Activated gamma-delta T cell (primary cell): ENCODE data around the gene TAF13.
"Not testable (repeated sequence)": the region's sequence is repeated elsewhere in the genome, so short reads cannot be mapped to it uniquely, and the experiment has no call there.

Experiments used
- DNase-seq: peaks from one replicate; lab custom pipeline; 2025; lab: John Stamatoyannopoulos, UW

TAF13 gene

DNA sequence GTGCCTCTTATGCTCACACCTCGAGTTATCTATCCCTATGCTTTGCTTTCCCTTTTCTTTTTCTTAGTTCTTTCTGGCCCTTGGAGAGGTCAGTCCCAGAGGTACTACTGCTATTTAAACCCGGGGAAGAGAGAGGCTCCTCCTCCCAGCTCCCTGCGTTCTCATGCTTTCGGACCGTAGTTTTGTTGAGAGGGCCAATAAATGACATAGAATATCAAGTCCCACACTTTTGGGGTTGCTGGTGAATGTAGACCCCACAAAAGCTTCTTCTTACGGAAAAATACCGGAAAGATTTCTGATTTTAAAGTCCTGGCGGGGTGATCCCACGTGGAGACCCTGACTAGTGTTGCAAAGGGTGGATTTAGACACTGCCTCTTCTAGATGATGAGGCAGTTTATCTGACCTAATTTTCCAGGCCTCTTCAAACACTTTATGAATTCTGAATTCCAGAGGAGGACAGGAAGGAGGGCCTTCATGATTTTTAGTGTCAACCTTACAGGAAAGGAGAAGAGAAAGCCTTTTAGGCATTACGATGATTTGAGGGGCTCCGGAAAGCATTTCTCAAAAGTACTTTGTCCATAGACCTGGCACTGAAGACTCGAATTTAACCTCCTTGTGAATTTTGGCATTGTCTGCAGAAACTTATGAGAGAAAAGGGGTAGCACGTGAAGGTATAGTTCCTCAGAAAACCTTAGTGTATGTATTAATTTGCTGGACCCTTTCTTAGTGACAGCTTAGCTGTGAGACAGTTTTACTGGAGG is 15.5 kb upstream of the TAF13 start:
- DNase-seq, result no peak

DNA sequence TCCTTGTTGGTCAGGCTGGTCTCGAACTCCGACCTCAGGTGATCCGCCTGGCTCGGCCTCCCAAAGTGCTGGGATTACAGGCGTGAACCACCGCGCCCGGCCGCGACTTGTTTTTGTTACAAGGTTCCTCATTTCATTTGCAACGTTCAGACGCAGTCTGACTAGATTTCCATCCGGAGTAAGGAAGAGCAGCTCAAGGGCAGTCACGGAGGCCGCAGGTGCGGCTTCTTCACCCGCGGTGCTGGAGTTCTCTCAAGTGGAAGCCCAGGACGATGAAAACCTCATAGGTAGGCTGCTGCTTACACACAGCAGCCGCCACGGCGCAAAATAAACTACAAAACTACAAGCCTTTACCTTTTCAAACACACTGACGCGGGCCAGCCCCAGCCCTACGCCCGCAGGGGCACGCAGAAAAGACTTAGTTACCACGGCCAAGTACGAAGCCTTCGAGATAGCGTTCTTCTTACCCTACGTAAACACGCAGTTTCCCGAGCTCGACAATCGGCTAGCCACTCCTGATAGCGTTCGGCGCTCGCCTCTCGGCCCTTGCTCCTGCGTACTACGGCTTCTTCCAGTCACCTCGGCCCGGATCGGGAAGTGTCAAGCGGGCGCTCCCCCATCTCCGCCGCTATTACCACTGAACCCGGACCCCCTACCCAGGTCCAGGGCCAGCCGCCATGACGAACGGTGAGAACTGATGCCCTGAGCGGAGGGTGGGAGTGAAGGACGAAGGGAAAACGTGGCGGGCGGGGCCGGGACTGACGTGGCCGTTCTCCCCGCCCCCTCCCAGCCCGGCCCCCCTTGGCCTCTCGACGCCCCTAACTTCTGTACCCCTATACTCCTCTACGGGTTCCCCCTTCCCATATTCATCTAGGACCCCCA is 14.6 kb upstream of the TAF13 start, which contains the start of gene TMEM167B:
TMEM167B (plus strand) TSS at position 569 of the 882 bp plus-strand sequence; CDS start at position 678, 109 bp downstream.
- peak; percentile 59 for DNase-seq

DNA sequence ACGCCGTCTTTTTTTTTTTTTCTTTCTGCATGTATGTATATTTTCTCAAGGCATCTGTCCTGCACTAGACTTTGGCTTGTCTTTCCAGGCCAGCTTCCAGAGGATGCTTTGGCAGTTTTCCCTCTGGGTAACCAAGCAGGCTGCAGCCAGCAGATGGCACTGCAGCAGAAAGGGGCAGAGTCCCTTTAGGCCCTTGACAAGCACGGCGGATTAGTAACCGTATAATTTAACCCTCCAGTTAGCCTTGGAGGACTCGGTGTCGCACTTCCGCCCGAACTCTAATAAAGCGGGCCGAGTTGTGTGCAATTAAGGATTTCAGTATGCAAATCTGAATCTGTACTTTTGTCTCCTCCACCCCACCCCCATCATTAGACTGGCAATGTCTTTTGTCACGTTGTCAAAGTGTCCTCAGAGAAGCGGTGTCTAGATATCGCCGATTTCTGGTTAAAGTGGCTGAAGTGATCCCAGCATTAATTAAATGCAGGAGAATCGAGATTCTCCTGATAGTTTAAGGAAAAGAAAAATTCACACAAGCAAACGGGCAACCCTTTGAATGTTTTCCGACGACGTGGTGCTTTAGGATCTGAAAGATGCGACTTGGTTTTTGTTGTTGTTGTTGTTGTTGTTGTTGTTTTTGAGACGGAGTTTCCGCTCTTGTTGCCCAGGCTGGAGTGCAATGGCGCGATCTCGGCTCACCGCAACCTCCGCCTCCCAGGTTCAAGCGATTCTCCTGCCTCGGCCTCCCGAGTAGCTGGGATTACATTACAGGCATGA is 13.6 kb upstream of the TAF13 start:
- no peak for DNase-seq

DNA sequence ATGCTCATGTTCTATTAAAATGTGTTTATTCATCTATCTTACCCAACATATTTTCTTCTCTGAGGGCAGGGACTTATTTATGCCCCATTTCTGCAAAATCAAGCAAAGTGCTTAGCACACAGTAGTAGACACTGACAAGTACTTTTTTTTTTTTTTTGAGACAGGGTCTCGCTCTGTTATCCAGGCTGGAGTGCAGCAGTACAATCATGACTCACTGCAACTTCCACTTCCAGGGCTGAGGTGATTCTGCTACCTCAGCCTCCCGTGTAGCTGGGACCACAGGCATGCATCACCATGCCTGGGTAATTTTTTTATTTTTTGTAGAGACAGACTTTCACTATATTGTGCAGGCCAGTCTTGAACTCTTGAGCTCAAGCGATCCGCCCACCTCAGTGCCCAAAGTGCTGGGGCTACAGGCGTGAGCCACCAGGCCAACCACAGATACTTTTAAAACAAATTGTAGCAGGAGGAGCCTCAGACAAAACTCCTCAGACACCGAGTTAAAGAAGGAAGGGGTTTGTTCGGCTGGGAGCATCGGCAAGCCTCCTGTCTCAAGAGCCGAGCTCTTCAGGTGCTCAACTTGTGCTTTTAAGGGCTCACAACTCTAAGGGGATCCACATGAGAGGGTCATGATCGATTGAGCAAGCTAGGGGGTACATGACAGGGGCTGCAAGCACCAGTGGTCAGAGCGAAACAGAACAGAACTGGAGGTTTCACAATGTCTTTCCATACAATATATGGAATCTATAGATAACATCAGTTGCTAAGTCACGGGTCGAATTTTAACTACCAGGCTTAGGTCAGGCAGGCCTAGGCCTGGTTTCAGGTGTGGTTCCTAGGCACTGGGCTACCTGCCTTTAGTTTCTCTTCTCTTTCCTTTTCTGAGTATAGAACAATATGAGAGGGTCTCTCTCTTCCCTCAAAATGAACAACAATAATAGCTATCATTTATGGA is 9.0 kb upstream of the TAF13 start:
- no peak for DNase-seq

DNA sequence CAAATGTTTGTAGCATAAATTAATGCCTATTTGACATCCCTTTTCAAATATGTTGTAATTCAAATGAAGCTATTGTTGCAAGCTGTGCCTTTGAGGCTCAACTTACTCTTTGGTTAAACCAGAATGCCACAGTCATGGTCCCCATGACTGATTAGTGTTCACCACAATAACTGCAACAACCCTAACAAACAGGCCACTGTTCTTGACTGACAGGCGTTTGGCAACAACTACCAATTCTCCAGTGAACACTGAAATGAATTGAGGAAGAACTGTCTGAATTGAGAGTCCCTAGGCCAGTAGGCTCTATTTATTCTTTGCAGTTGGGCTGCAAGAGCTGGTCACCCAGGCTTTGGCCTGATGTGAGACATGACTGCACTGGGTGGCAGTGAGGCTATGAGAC is 8.1 kb upstream of the TAF13 start:
- no peak for DNase-seq

DNA sequence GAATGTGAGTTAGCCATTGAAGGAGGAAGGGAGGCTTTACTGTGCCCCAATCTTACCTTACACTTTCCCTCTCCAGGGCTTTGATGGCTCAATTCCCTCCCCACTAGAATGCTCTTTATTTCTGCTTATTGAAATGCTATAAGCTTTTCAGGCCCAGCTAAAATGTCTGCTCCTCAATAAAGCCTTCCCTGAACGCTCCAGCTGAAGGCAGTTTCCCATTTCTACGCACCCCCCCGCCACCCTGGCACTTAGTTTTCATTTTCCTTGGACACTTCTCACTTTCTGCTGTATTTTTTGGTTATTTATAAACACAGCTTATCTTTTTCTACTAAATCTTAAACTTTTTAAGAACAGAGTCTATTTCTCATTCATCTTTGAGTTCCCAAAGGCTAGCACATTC is 7.7 kb upstream of the TAF13 start:
- DNase-seq, result no peak

DNA sequence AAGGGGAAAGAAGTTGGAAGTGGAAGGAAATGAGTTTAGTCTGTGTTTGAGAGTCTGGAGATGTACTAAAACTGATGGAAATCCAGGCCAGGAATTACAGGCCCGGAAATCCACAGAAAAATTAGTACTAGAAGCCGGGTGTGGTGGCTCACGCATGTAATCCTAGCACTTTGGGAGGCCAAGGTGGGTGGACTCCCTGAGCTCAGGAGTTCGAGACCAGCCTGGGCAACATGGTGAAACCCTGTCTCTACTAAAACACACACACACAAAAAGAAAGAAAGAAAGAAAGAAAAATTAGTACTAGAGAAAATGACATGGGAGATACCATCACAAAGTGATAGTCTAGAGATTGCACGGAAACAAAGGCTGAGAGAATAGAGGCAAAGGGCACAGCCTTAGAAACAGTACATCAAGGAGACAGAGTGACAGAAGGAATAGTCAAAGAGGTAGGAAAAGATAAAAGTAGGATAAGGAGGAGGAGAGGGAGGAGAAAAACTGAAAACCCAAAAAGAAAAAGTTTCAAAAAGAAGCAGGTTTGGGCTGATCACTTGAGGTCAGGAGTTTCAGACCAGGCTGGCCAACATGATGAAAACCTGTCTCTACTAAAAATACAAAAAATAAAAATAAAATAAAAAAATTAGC is 4.8 kb upstream of the TAF13 start:
- DNase-seq, result no peak

DNA sequence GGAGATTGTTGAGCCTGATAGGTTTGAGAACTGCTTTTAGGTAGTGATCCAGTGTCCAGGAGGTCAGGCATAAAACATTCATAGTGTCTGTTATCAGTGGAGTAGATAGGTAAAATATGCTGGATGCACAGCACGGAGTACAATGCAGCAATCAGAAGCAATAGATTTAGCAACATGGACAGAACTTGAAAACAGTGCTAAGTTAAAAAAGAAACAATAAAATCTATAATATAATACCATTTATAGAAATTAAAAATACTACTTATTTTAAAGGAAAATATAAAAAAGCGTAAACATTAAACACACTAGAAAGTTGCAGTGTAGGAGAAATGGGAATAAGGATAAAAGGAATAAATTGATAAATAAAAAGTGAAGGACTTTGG is 3.4 kb upstream of the TAF13 start:
- no peak for DNase-seq

DNA sequence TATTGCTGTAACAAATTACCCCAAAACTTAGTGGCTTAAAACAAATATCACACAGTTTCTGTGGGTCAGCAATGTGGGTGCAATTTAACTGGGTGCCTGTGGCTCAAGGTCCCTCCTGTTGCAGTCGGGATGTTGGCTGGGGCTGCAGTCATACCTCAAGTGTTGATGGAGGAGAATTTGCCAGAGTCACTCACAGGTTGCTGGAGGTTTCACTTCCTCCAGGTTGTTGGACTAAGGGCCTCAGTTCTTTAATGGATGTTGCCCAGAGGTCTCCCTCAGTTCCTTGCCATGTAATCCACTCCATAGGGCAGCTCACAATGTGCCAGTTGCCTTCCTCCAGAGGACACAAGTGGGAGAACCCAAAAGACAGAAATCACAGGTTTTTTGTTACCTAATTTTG is 2.5 kb upstream of the TAF13 start:
- DNase-seq, result no peak

DNA sequence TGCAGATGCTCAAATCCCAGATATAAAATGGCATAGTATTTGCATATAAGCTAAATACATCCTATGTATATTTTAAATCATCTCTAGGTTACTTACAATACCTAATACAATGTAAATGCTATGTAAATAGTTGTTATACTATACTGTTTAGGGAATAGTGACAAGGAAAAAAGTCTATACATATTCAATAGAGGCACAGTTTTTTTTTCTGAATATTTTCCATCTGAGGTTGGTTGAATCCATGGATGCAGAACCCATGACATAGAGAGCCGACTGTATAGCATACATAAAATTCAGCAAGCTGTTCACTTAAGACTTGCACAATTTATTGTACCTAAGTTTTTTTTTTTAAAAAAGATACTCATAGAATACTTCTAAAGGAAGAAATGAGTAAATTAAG is 6.5 kb downstream of the TAF13 start:
- DNase-seq, result no peak

DNA sequence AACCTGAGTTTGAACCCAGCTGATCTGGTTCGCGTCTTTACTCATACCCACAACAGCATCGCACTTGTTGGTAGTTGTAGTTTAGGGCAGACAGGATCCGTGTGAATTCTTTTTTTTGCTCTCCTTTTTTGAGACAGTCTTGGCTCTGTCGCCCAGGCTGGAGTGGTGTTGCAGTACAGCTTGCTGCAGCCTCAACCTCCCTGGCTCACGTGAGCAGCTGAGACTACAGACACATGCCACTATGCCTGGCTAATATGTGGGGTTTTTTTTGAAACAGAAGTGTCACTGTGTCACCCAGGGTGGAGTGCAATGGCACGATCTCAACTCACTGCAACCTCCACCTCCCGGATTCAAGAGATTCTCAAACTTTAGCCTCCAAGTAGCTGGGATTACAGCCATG is 7.9 kb downstream of the TAF13 start:
- DNase-seq, result no peak

DNA sequence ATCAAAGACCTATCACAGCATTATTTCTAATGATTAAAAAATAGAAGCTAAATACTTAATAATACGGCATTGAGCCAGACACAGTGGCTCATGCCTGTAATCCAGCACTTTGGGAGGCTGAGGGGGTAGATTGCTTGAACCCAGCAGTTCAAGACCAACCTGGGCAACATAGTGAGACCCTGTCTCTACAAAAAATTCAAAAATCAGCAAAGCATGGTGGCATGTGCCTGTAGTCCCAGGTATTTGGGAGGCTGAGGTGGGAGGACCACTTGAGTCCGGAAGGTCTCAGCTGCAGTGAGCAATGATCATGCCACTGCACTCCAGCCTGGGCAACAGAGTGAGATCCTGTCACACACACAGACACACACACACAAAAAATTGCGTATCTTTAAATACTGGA is 10.7 kb downstream of the TAF13 start:
- DNase-seq, result no peak

DNA sequence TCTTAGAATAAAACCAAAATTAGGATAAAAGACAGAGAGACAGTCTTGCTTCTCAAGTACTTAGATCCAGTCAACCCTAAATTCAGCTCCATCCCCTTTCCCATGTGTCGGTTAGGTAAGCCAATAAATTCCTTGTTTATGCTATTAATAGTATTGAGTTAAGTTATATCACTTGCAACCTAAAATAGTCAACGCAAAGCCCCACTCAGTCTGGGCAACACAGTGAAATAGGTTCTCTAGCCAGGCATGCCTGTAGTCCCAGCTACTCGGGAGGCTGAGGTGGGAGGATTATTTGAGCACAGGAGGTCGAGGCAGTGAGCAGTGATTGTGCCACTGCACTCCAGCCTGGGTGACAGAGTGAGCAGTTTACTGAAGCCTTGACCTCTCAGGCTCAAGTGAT is 14.6 kb downstream of the TAF13 start:
- no peak for DNase-seq

DNA sequence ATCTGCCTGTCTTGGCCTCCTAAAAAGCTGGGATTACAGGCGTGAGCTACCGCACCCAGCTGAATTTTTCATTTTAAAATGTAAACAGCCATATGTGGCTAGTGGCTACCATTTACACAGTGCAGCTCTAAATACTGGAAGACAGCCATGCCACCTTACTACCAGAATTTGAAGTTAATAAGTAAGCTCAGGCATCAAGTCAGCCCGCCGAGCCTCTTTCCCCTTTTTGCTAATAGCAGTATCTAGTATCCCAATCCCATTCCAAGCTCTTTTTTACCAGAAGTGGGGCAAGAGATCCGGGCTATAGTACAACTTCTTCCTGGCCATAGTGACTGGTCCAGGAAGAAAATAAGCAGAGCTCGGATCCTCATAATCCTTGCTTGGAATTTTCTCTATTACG is 15.1 kb downstream of the TAF13 start:
- DNase-seq, result no peak

DNA sequence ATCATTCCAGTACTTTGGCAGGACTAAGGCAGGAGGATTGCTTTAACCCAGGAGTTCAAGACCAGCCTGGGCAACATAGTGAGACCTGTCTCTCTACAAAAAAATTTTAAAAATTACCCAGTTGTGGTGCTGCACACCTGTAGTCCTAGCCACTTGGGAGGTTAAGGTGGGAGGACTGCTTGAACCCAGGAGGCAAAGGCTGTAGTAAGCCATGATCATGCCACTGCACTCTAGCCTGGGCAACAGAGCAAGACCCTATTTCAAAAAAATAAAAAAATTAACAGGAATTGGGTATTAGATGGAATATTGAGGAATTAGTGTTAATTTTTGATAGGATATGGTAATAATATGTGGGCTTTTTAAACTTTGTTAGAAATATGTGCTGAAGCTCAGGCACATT is 16.8 kb downstream of the TAF13 start:
- DNase-seq, result no peak

DNA sequence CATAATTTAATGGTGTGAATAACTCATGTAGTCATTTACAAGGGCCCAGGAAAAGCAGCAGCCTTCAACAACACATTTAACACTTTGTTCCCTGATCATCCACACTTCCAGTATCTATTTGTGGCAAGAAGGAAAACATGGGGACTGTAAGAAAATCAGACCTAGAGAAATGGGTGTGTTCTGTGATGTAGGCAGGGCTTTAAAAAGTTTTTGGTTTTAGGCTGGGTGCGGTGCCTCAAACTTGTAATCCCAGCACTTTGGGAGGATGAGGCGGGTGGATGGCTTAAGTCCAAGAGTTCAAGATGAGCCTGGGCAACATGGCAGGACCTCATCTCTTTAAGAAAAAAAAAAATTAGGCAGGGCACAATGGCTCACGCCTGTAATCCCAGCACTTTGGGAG is 19.7 kb downstream of the TAF13 start:
- DNase-seq, result no peak

DNA sequence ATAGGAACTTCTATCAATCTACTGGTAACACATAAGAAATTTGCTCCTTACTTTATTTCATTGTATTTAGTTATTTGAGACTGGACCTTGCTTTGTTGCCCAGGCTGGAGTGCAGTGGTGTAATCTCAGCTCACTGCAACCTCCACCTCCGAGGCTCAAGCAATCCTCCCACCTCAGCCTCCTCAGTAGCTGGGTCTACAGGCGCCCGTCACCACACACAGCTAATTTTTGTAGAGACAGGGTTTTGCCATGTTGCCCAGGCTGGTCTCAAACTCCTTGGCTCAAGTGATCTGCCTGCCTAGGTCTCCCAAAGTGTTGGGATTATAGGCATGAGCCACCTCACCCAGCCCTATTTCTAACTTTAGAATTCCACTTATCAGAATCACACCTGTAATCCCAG is 23.7 kb downstream of the TAF13 start:
- not testable (repeated sequence) for DNase-seq

DNA sequence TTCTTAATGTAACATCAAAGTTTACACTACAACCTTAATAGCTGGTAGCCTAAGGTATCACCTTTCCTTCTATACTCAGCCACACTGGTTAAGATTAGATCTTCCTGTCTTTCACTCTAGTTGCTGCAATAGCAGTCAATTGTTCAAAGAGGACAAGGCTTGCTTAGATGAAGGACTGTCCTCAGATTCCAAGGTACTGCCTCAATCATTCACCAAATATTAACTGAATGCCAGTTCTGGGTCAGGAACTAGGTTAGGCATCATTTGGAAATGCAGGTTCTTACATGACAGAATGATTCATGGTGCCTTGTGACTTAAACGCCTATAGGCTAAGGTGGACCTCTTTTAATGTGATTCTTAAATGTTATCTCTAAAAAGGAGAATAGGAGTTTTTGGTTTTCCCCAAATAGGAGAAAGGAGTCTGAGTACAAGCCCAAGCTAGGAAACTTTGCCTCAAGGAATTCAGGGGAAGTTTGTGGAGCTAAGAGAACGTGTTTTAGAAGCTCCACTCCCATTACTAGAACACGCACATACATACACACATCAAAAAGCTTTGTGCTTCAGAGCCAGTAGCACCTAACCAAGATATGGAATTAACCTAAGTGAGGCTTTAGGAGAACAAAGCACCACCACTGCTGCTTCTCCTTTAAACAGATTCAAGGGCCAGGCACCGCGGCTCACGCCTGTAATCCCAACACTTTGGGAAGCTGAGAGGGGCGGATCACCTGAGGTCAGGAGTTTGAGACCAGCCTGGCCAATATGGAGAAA is 25.4 kb downstream of the TAF13 start:
- no peak for DNase-seq

DNA sequence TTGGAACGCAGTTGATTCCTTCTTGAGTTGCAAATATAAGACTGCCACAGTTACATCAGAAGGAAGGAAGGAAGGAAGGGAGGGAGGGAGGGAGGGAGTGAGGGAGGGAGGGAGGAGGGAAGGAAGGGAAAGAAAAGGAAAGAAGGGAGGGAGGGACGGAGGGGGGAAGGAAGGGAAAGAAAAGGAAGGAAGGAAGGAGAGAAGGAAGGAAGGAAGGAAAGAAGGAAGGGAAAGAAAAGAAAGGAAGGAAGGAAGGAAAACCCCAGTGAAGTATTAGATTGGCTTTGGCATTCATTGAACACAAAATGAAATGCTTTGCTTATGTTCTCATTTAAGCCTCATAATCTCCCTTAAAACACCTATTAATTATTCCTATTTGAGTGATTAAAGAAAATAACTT is 27.5 kb downstream of the TAF13 start:
- no peak for DNase-seq

DNA sequence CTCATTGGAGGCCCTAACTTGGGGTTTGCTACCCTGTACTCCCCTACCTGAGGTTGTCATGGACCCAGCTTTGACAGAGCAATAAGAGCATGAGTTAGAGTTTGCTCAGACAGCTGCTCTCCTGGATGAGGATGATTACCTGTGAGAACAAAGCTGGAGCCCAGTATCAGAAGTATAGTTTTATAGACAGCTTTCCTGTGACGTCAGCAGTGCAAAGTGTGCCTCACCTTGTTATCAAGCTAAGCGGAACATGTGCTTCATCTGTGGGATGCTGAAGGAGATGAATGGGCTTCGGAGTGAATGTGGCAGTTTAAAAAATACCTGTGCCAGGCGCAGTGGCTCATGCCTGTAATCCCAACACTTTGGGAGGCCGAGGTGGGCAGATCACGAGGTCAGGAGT is 28.5 kb downstream of the TAF13 start:
- DNase-seq, result no peak
